Gastrocnemius medialis (tissue), 4 donors: Measurements from ENCODE around the gene NXN.
"Not testable (repeated sequence)": the region's sequence is repeated elsewhere in the genome, so short reads cannot be mapped to it uniquely, and the experiment has no call there.

Source experiments
- POLR2A ChIP-seq, 2 donors: fragments of 450-650 bp; IDR thresholded peaks; one replicate each; pipeline ENCODE4 v1.6.1; 2017; ENCODE audit warnings: antibody characterized with exemption in 2 of 2, mild to moderate bottlenecking in 2 of 2, moderate library complexity in 2 of 2
- TF ChIP-seq, protein P1 (sequence below), 5 experiments: fragments of 450-650 bp in 3 of 5; fragments of 200-600 bp in 2 of 5; sonication (generic) in 2 of 5; IDR thresholded peaks in 4 of 5; conservative IDR thresholded peaks in 1 of 5; 1 replicate in 4 of 5; 2 replicates in 1 of 5; pipeline ENCODE4 v1.5.1; 2016 to 2019; ENCODE audit warnings: antibody characterized with exemption in 5 of 5, mild to moderate bottlenecking in 3 of 5, moderate library complexity in 3 of 5

GRCh38 chr17:974778-975177 lies 4.8 kb downstream of the NXN start:
- TF ChIP-seq, protein P1, sequence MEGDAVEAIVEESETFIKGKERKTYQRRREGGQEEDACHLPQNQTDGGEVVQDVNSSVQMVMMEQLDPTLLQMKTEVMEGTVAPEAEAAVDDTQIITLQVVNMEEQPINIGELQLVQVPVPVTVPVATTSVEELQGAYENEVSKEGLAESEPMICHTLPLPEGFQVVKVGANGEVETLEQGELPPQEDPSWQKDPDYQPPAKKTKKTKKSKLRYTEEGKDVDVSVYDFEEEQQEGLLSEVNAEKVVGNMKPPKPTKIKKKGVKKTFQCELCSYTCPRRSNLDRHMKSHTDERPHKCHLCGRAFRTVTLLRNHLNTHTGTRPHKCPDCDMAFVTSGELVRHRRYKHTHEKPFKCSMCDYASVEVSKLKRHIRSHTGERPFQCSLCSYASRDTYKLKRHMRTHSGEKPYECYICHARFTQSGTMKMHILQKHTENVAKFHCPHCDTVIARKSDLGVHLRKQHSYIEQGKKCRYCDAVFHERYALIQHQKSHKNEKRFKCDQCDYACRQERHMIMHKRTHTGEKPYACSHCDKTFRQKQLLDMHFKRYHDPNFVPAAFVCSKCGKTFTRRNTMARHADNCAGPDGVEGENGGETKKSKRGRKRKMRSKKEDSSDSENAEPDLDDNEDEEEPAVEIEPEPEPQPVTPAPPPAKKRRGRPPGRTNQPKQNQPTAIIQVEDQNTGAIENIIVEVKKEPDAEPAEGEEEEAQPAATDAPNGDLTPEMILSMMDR (IDR thresholded peaks at IDR 0.05 in 4 of 5, conservative IDR thresholded peaks at IDR 0.05 in 1 of 5): not testable (repeated sequence)
- TF ChIP-seq POLR2A (IDR thresholded peaks at IDR 0.05): not testable (repeated sequence)
